Caco-2 (cell line): ENCODE results near the gene SMIM35. TPM values are rescaled to one million over a fixed set of nuclear protein-coding genes. Genes with fewer than 3 reads are reported as not detected.

Experiments
- BruUV-seq: library from RNA; stranded (reverse); fragments of 400-500 nt; replicated peaks from 2 replicates; lab custom pipeline; 2021; lab: Mats Ljungman, UMichigan
- CTCF ChIA-PET: fragments of 300-600 bp; sonication (Branson Sonifier 250); formaldehyde crosslinking; loops from one replicate; lab custom pipeline; 2022; ENCODE audit warnings: antibody characterized with exemption; lab: Charles Lee
- POLR2A ChIA-PET: fragments of 300-600 bp; sonication (Branson Sonifier 250); formaldehyde crosslinking; loops from one replicate; lab custom pipeline; 2022; ENCODE audit warnings: antibody characterized with exemption; lab: Charles Lee
- DNase-seq, 2 experiments: peaks; one replicate each; pipeline versions ENCODE4 v3.0.0 to v3.0.0-alpha.2; 2020 to 2022
- H3K27me3 ChIP-seq: replicated peaks from 2 replicates; pipeline ENCODE4 v1.6.0; 2011; ENCODE audit warnings: low read length; ENCODE audit not compliant: control insufficient read depth, insufficient read depth
- H3K36me3 ChIP-seq: 2 replicates; pipeline ENCODE4 v1.5.1; 2011; ENCODE audit warnings: low read length; ENCODE audit not compliant: control insufficient read depth, insufficient read depth
- H3K4me1 ChIP-seq: fragments of 250-450 bp; sonication (Bioruptor Pico); 2 replicates; pipeline ENCODE4 v1.5.1; 2020; ENCODE audit warnings: mild to moderate bottlenecking
- H3K4me3 ChIP-seq: 2 replicates; pipeline ENCODE4 v1.5.1; 2011; ENCODE audit warnings: low read depth, mild to moderate bottlenecking, control low read depth, low read length
- H3K9me3 ChIP-seq: fragments of 250-450 bp; sonication (Bioruptor Pico); 2 replicates; pipeline ENCODE4 v1.5.1; 2020; ENCODE audit warnings: mild to moderate bottlenecking, moderate library complexity
- H3K27ac Mint-ChIP-seq: one replicate; pipeline ENCODE4 v1.8.0; 2022; ENCODE audit warnings: mixed read lengths; ENCODE audit not compliant: unreplicated experiment
- H3K27me3 Mint-ChIP-seq: one replicate; pipeline ENCODE4 v1.8.0; 2022; ENCODE audit warnings: mixed read lengths; ENCODE audit not compliant: insufficient read depth, unreplicated experiment
- H3K36me3 Mint-ChIP-seq: one replicate; pipeline ENCODE4 v1.8.0; 2022; ENCODE audit warnings: mild to moderate bottlenecking, mixed read lengths; ENCODE audit not compliant: insufficient read depth, unreplicated experiment
- H3K4me1 Mint-ChIP-seq: one replicate; pipeline ENCODE4 v1.8.0; 2022; ENCODE audit warnings: low read depth, mixed read lengths; ENCODE audit not compliant: unreplicated experiment
- H3K4me3 Mint-ChIP-seq: one replicate; pipeline ENCODE4 v1.8.0; 2022; ENCODE audit warnings: mild to moderate bottlenecking, moderate library complexity, mixed read lengths; ENCODE audit not compliant: unreplicated experiment
- H3K9me3 Mint-ChIP-seq: one replicate; pipeline ENCODE4 v1.8.0; 2022; ENCODE audit warnings: mixed read lengths; ENCODE audit not compliant: unreplicated experiment
- CTCF ChIP-seq, 2 experiments: fragments of 200-600 bp in 1 of 2; IDR thresholded peaks; 1 replicate in 1 of 2; 2 replicates in 1 of 2; pipeline versions ENCODE4 v1.5.1 to v1.8.0; 2011 to 2022; ENCODE audit warnings: antibody characterized with exemption in 1 of 2, control low read depth in 1 of 2, inconsistent platforms in 1 of 2, low read depth in 1 of 2, low read length in 1 of 2, mild to moderate bottlenecking in 1 of 2, moderate library complexity in 1 of 2; ENCODE audit not compliant: insufficient read depth in 1 of 2, severe bottlenecking in 1 of 2, unreplicated experiment in 1 of 2
- intact Hi-C: fragments of 100-400 bp; cut with micrococcal nuclease; formaldehyde crosslinking; loops from one replicate; pipeline ENCODE4 v1.10.0; 2022; ENCODE audit not compliant: unreplicated experiment
- total RNA-seq: library from RNA; stranded (reverse); gene quantifications from 2 replicates; pipeline ENCODE4 v1.2.3, GENCODE V29; 2022

Gene SMIM35
- total RNA-seq, 1 experiment from 2014 or later = not detected

GRCh38 chr11:118105657-118106305, 19.0 kb upstream of the SMIM35 start:
- no peaks in the 10 kb centered on the region for H3K27me3 Mint-ChIP-seq
- ChIA-PET POLR2A (interaction anchor here (1.0 kb wide), 1 partner anchor 18 kb away, joined by 3 read pairs; no protein-coding TSS in a partner anchor), CTCF (no interaction called here)
- intact Hi-C loops = no loop called here
- 0 out of 2 replicates have a peak, but pooled peaks cover 1% of the 10 kb centered on the region for H3K36me3 ChIP-seq
- H3K36me3 Mint-ChIP-seq = no peaks in the 10 kb centered on the region
- no peaks in the 10 kb centered on the region for H3K9me3 ChIP-seq
- no peak for DNase-seq
- no peaks in the 10 kb centered on the region for H3K9me3 Mint-ChIP-seq
- H3K27me3 ChIP-seq = no peaks in the 10 kb centered on the region
- BruUV-seq = no TSS peak
- H3K4me1 Mint-ChIP-seq = no peaks in the 10 kb centered on the region
- H3K4me3 Mint-ChIP-seq = no peak overlapping the region
- H3K4me3 ChIP-seq = no peak overlapping the region
- no peak for TF ChIP-seq CTCF (IDR thresholded peaks at IDR 0.05; ENCODE audit: insufficient read depth in 1 of 2, low read depth in 1 of 2, low read length in 1 of 2, severe bottlenecking in 1 of 2, unreplicated experiment in 1 of 2)
- no peak overlapping the region for H3K27ac Mint-ChIP-seq
- no peaks in the 10 kb centered on the region for H3K4me1 ChIP-seq

GRCh38 chr11:118104491-118104890, 17.7 kb upstream of the SMIM35 start:
- Histone ChIP-seq H3K27me3 (no peaks in the 10 kb centered on the region), H3K4me1 (no peaks in the 10 kb centered on the region), H3K9me3 (no peaks in the 10 kb centered on the region), H3K4me3 (no peak overlapping the region), H3K36me3 (0 out of 2 replicates have a peak, but pooled peaks cover 1% of the 10 kb centered on the region)
- no peak overlapping the region for H3K27ac Mint-ChIP-seq
- H3K4me3 Mint-ChIP-seq = no peak overlapping the region
- POLR2A ChIA-PET = no interaction called here
- no peak for DNase-seq
- no peak for TF ChIP-seq CTCF (IDR thresholded peaks at IDR 0.05; ENCODE audit: insufficient read depth in 1 of 2, low read depth in 1 of 2, low read length in 1 of 2, severe bottlenecking in 1 of 2, unreplicated experiment in 1 of 2)
- H3K27me3 Mint-ChIP-seq = no peaks in the 10 kb centered on the region
- CTCF ChIA-PET = no interaction called here
- no peaks in the 10 kb centered on the region for H3K9me3 Mint-ChIP-seq
- no TSS peak for BruUV-seq
- intact Hi-C loops = no loop called here
- H3K36me3 Mint-ChIP-seq = no peaks in the 10 kb centered on the region
- H3K4me1 Mint-ChIP-seq = no peaks in the 10 kb centered on the region

- H3K36me3 ChIP-seq = 0 out of 2 replicates have a peak, but pooled peaks cover 4% of the 10 kb centered on the region
- Mint-ChIP-seq H3K36me3 (no peaks in the 10 kb centered on the region), H3K4me1 (peaks cover 6% of the 10 kb centered on the region), H3K27ac (no peak overlapping the region), H3K27me3 (no peaks in the 10 kb centered on the region), H3K4me3 (no peak overlapping the region), H3K9me3 (no peaks in the 10 kb centered on the region)
- intact Hi-C loops = no loop called here
- no TSS peak for BruUV-seq
- CTCF ChIA-PET = no interaction called here
- no peak for DNase-seq
- H3K4me3 ChIP-seq = no peak overlapping the region
- no peaks in the 10 kb centered on the region for H3K9me3 ChIP-seq
- POLR2A ChIA-PET = interaction anchor here (0.6 kb wide), 1 partner anchor 14 kb away, joined by 3 read pairs; no protein-coding TSS in a partner anchor
- peaks cover 8% of the 10 kb centered on the region for H3K4me1 ChIP-seq
- no peaks in the 10 kb centered on the region for H3K27me3 ChIP-seq
- TF ChIP-seq CTCF (IDR thresholded peaks at IDR 0.05; ENCODE audit: insufficient read depth in 1 of 2, low read depth in 1 of 2, low read length in 1 of 2, severe bottlenecking in 1 of 2, unreplicated experiment in 1 of 2) = no peak
These were observed 16.0 kb upstream of the SMIM35 start for GRCh38 chr11:118102721-118103261.
